ENCODE results near the gene NOCT. TPM values are rescaled to one million over a fixed set of nuclear protein-coding genes. Genes with fewer than 3 reads are reported as not detected.

NOCT gene, protein sequence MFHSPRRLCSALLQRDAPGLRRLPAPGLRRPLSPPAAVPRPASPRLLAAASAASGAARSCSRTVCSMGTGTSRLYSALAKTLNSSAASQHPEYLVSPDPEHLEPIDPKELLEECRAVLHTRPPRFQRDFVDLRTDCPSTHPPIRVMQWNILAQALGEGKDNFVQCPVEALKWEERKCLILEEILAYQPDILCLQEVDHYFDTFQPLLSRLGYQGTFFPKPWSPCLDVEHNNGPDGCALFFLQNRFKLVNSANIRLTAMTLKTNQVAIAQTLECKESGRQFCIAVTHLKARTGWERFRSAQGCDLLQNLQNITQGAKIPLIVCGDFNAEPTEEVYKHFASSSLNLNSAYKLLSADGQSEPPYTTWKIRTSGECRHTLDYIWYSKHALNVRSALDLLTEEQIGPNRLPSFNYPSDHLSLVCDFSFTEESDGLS
- 7.8 TPM for total RNA-seq

DNA sequence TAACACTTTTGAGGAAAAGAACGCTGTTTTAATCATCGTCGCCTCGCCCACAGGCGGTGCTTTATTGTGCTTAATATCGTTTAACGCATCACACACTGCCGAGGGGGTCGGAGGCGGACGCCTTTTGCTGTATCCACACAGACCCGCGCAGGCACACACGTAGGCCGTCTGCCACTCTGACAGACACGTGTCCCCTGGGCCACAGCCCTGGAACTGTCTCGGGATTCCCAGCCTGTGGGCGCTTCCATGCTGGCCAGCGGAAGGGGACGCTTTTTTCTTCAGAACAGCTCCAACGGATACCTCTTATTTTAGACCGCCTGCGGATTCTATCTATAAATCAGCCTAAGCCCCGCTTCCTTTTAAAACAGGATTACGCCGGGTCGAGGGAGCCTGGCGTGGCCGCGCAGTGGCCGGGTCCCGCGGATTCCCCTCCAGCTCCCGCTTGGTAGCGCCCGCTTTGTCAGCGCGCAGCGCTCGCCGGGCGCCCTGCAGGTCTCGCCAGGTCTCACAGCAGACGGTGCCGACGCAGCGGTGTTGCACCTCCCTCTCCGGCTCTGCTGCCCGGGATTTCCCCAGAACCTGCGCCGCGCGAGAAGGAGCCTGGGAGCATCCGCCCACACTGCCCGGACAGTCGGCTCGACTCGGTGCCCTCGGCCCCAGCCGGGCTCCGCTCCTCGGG, at the start of gene NOCT:
NOCT (plus strand) TSS at position 513 of the 679 bp plus-strand sequence. CDS start 201 bp downstream, outside the sequence.
- Histone ChIP-seq H3K4me3 (ENCODE audit: low read length in 3 of 3) (peak within 1 kb of the TSS; percentile 76 to 88 (median 82)), H3K27ac (ENCODE audit: low read depth, low read length) (peak within 1 kb of the TSS; percentile 98), H3K9me3 (ENCODE audit: control insufficient read depth in 3 of 3, low read length in 3 of 3) (no peaks in the 10 kb centered on the region), H3K27me3 (ENCODE audit: control insufficient read depth in 3 of 3, insufficient read depth in 3 of 3, low read length in 3 of 3) (no peaks in the 10 kb centered on the region), H3K36me3 (ENCODE audit: control insufficient read depth in 3 of 3, insufficient read depth in 3 of 3, low read length in 3 of 3) (no peaks in the 10 kb centered on the region), H3K9ac (ENCODE audit: low read depth in 1 of 3, low read length in 3 of 3) (peak within 1 kb of the TSS; percentile 87 to 96 (median 91)), H3K4me1 (ENCODE audit: control insufficient read depth in 3 of 3, insufficient read depth in 3 of 3, low read length in 3 of 3) (peaks cover 16 to 34% (median 28%) of the 10 kb centered on the region in 3 donors)

DNA sequence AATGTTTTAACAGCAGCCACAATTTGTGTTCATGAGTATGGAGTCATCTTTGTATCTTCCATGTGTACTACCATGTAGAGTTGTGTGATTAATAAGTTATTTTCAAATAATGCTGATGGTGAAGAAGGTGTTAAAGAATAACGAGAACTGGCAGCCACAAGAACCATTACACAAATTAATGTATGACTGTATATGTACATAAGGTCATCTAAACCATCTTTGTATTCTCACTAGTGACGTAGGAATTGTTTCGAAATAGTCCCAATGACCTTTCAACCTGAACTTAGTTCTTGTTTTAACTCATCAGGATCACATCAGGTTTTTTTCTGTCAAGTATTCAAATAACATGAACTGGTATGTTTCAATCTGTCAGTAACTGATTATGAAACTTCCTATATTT, 48.3 kb upstream of the NOCT start:
- Histone ChIP-seq H3K4me1 (ENCODE audit: control insufficient read depth in 3 of 3, insufficient read depth in 3 of 3, low read length in 3 of 3) (no peaks in the 10 kb centered on the region), H3K9ac (ENCODE audit: low read depth in 1 of 3, low read length in 3 of 3) (no peak overlapping the region), H3K36me3 (ENCODE audit: control insufficient read depth in 3 of 3, insufficient read depth in 3 of 3, low read length in 3 of 3) (no peaks in the 10 kb centered on the region), H3K9me3 (ENCODE audit: control insufficient read depth in 3 of 3, low read length in 3 of 3) (no peaks in the 10 kb centered on the region), H3K27ac (ENCODE audit: low read depth, low read length) (no peak overlapping the region), H3K27me3 (ENCODE audit: control insufficient read depth in 3 of 3, insufficient read depth in 3 of 3, low read length in 3 of 3) (no peaks in the 10 kb centered on the region), H3K4me3 (ENCODE audit: low read length in 3 of 3) (no peak overlapping the region)

DNA sequence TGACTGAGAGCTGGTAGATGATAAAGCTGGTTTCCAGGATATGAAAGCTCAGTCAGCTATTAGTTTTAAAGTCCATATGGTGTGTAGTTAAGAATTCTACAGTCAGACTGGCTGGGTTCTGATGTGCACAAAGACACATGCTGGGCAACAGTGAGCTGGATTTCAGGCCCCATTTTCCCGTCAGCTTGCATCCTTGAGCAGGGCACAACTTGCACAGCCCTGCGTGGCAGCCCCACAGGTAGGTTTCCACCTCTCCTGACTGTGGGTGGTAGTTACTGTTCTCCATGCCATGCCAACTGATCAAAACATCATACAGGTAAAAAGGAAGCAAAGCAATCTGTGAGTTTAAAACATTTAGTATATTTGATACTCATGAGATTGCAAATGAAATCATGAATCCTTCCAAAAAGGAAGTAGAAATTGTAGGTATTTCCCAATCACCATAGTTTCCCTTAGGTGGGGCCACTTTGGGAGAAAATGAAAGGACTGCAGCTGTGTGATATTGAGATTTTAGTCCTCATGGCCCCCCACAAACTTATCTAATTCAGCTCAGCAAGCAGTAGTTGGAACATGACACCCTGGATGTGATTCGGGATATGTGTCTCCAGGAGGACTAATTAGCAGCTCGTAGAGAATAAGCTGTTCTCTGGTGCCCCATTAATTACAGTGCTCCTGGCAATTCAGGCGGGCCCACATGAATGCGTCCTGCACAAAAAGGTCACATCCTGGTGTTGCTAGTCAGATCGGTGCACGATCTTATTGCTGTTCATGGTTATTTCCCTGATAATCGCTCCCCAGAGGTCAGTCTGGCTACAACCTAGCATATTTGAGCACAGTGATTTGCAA, 42.4 kb upstream of the NOCT start:
- Histone ChIP-seq H3K27ac (ENCODE audit: low read depth, low read length) (no peak overlapping the region), H3K27me3 (ENCODE audit: control insufficient read depth in 3 of 3, insufficient read depth in 3 of 3, low read length in 3 of 3) (no peaks in the 10 kb centered on the region), H3K9ac (ENCODE audit: low read depth in 1 of 3, low read length in 3 of 3) (no peak overlapping the region), H3K9me3 (ENCODE audit: control insufficient read depth in 3 of 3, low read length in 3 of 3) (no peaks in the 10 kb centered on the region), H3K4me3 (ENCODE audit: low read length in 3 of 3) (peak overlapping the region in 1 of 3 donors; percentile 27), H3K36me3 (ENCODE audit: control insufficient read depth in 3 of 3, insufficient read depth in 3 of 3, low read length in 3 of 3) (no peaks in the 10 kb centered on the region), H3K4me1 (ENCODE audit: control insufficient read depth in 3 of 3, insufficient read depth in 3 of 3, low read length in 3 of 3) (peaks cover 0 to 2% (median 0%) of the 10 kb centered on the region in 3 donors)

DNA sequence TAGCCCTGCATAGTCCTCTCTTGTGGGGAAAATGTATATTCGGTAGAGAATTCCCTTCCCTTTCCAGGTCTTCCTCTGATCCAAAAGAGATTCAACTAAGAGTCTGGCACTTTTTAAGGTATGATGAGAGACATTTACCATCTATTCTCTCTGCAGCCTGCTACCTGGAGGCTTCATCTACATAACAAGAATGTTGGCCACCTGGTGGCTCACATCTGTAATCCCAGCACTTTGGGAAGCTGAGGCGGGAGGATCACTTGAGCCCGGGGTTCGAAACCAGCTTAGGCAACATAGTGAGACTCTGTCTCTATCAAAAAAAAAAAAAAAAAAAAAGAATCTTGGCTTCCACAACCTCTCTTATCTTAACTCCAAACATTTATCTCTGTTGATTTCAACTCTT, 40.4 kb upstream of the NOCT start:
- Histone ChIP-seq H3K4me3 (ENCODE audit: low read length in 3 of 3) (no peak overlapping the region), H3K4me1 (ENCODE audit: control insufficient read depth in 3 of 3, insufficient read depth in 3 of 3, low read length in 3 of 3) (peaks cover 0 to 2% (median 0%) of the 10 kb centered on the region in 3 donors), H3K9me3 (ENCODE audit: control insufficient read depth in 3 of 3, low read length in 3 of 3) (no peaks in the 10 kb centered on the region)

DNA sequence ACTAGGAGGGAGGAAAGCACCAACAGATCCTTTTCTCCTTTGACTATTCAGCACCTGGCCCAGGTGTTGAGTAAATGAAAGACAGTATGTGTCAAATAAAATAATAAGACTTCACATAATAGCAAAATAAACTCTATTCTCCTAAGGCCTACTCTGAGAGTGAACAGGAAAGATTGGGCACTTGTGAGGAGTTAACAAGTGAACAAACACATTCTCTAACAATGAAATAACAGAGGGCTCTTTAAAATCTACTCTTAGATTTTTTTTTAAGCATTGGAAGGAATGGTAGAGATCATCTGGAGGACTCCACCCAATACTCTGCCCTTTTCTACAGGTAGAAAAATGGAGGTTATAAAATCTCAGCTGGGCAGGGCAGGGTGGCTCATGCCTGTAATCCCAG, 39.1 kb upstream of the NOCT start:
- Histone ChIP-seq H3K9me3 (ENCODE audit: control insufficient read depth in 3 of 3, low read length in 3 of 3) (no peaks in the 10 kb centered on the region), H3K9ac (ENCODE audit: low read depth in 1 of 3, low read length in 3 of 3) (no peak overlapping the region), H3K36me3 (ENCODE audit: control insufficient read depth in 3 of 3, insufficient read depth in 3 of 3, low read length in 3 of 3) (no peaks in the 10 kb centered on the region), H3K4me1 (ENCODE audit: control insufficient read depth in 3 of 3, insufficient read depth in 3 of 3, low read length in 3 of 3) (peaks cover 0 to 2% (median 0%) of the 10 kb centered on the region in 3 donors), H3K27ac (ENCODE audit: low read depth, low read length) (no peak overlapping the region), H3K27me3 (ENCODE audit: control insufficient read depth in 3 of 3, insufficient read depth in 3 of 3, low read length in 3 of 3) (no peaks in the 10 kb centered on the region), H3K4me3 (ENCODE audit: low read length in 3 of 3) (no peak overlapping the region)

More for the DNA sequence above, 40.4 kb upstream of the NOCT start:
- Histone ChIP-seq H3K27ac (ENCODE audit: low read depth, low read length) (no peak overlapping the region), H3K36me3 (ENCODE audit: control insufficient read depth in 3 of 3, insufficient read depth in 3 of 3, low read length in 3 of 3) (no peaks in the 10 kb centered on the region), H3K27me3 (ENCODE audit: control insufficient read depth in 3 of 3, insufficient read depth in 3 of 3, low read length in 3 of 3) (no peaks in the 10 kb centered on the region), H3K9ac (ENCODE audit: low read depth in 1 of 3, low read length in 3 of 3) (no peak overlapping the region)

DNA sequence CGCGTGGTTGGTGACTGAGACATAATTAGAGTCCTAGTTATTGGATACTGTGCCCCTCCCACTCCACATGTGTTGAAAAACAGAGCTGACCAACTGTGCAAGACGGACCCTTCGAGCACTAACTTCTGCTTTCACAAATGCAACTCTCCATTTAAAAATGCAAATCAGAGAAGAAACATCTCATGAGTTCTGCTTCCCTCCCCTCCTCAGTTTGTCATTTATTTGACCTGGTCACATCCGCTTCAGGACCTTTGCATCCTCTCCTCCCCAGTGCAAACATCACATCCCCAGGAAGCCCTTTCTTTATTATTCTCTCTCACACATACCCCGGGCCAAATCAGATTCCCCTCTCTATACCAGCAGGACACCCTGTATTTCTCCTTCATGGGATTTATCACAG, 38.1 kb upstream of the NOCT start:
- Histone ChIP-seq H3K36me3 (ENCODE audit: control insufficient read depth in 3 of 3, insufficient read depth in 3 of 3, low read length in 3 of 3) (no peaks in the 10 kb centered on the region), H3K9ac (ENCODE audit: low read depth in 1 of 3, low read length in 3 of 3) (no peak overlapping the region), H3K4me3 (ENCODE audit: low read length in 3 of 3) (no peak overlapping the region), H3K27me3 (ENCODE audit: control insufficient read depth in 3 of 3, insufficient read depth in 3 of 3, low read length in 3 of 3) (no peaks in the 10 kb centered on the region), H3K9me3 (ENCODE audit: control insufficient read depth in 3 of 3, low read length in 3 of 3) (no peaks in the 10 kb centered on the region), H3K4me1 (ENCODE audit: control insufficient read depth in 3 of 3, insufficient read depth in 3 of 3, low read length in 3 of 3) (peaks cover 0 to 2% (median 0%) of the 10 kb centered on the region in 3 donors), H3K27ac (ENCODE audit: low read depth, low read length) (no peak overlapping the region)

DNA sequence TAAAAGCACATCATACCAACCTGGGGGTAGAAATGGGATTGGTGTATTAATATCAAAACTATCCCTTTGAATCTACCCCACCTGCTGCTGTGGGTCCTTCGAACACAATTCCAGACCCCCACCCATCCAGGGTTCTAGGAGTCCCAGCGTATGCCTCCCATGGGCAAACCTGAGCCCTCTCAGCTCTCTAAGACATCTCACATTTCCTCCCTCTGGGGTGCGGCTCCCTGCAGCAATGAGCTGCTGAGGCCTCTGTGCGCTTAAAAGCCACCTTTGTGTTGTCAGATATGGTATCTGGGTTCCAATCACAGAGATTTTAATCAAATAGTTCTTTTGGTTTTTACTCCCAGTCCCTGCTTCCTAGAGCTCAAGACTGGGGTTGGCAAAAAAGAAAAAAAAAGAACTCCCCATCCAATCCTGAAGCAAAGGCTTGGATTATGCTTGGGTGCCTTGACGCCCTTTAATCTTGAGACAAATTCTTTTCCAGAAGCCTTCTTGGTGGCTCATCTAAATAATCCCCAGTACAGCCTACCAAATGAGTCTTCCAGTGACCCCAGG, 37.5 kb upstream of the NOCT start:
- H3K9ac ChIP-seq (ENCODE audit: low read depth in 1 of 3, low read length in 3 of 3) = no peak overlapping the region
- no peak overlapping the region for H3K27ac ChIP-seq (ENCODE audit: low read depth, low read length)

DNA sequence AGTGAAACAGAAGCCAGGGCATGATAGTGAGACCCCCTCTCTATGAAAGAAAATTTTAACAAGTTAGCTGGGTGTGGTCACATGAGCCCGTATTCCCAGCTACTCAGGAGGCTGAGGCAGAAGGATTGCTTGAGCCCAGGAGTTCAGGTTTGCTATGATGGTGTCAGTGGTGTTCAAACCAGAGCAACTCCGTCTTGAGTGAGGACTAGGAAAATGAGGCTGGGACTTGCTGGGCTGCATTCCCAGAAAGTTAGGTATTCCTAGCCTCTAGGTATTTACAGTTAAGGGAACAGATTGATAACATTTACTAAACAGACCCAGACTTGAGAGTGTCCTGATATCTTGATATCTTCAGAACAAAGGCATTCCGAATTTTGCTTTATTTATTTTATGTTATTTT, 37.0 kb upstream of the NOCT start:
- Histone ChIP-seq H3K27me3 (ENCODE audit: control insufficient read depth in 3 of 3, insufficient read depth in 3 of 3, low read length in 3 of 3) (no peaks in the 10 kb centered on the region), H3K4me3 (ENCODE audit: low read length in 3 of 3) (no peak overlapping the region), H3K36me3 (ENCODE audit: control insufficient read depth in 3 of 3, insufficient read depth in 3 of 3, low read length in 3 of 3) (no peaks in the 10 kb centered on the region), H3K9ac (ENCODE audit: low read depth in 1 of 3, low read length in 3 of 3) (no peak overlapping the region), H3K9me3 (ENCODE audit: control insufficient read depth in 3 of 3, low read length in 3 of 3) (no peaks in the 10 kb centered on the region), H3K4me1 (ENCODE audit: control insufficient read depth in 3 of 3, insufficient read depth in 3 of 3, low read length in 3 of 3) (peaks cover 0 to under 1% (median 0%) of the 10 kb centered on the region in 3 donors), H3K27ac (ENCODE audit: low read depth, low read length) (no peak overlapping the region)

More for the DNA sequence above, 37.5 kb upstream of the NOCT start:
- H3K36me3 ChIP-seq (ENCODE audit: control insufficient read depth in 3 of 3, insufficient read depth in 3 of 3, low read length in 3 of 3) = no peaks in the 10 kb centered on the region
- H3K4me3 ChIP-seq (ENCODE audit: low read length in 3 of 3) = no peak overlapping the region
- no peaks in the 10 kb centered on the region for H3K27me3 ChIP-seq (ENCODE audit: control insufficient read depth in 3 of 3, insufficient read depth in 3 of 3, low read length in 3 of 3)
- no peaks in the 10 kb centered on the region for H3K9me3 ChIP-seq (ENCODE audit: control insufficient read depth in 3 of 3, low read length in 3 of 3)
- H3K4me1 ChIP-seq (ENCODE audit: control insufficient read depth in 3 of 3, insufficient read depth in 3 of 3, low read length in 3 of 3) = peaks cover 0 to 2% (median 0%) of the 10 kb centered on the region in 3 donors

DNA sequence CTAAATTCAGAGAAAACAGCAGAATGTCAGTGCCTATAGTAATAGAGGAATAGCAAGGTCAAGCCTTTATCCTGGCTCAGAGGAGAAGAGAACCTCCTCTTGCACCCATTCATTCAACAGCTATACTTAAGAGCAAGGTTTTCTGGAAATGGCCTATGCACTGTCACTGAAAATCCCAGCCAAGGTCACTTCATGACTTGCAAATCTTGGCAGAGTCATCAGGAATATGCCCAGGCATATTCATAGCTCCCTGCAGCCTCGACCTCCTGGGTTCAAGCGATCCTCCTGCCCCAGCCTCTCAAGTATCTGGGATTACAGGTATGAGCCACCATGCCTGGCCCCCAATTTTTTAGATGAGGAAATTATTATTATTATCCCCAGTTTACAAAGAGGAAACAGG, 35.8 kb upstream of the NOCT start:
- no peaks in the 10 kb centered on the region for H3K9me3 ChIP-seq (ENCODE audit: control insufficient read depth in 3 of 3, low read length in 3 of 3)
- no peak overlapping the region for H3K9ac ChIP-seq (ENCODE audit: low read depth in 1 of 3, low read length in 3 of 3)
- H3K27me3 ChIP-seq (ENCODE audit: control insufficient read depth in 3 of 3, insufficient read depth in 3 of 3, low read length in 3 of 3) = no peaks in the 10 kb centered on the region
- H3K36me3 ChIP-seq (ENCODE audit: control insufficient read depth in 3 of 3, insufficient read depth in 3 of 3, low read length in 3 of 3) = no peaks in the 10 kb centered on the region
- no peaks in the 10 kb centered on the region for H3K4me1 ChIP-seq (ENCODE audit: control insufficient read depth in 3 of 3, insufficient read depth in 3 of 3, low read length in 3 of 3)
- H3K4me3 ChIP-seq (ENCODE audit: low read length in 3 of 3) = no peak overlapping the region
- H3K27ac ChIP-seq (ENCODE audit: low read depth, low read length) = no peak overlapping the region
